GM12801 (cell line): ENCODE data around the gene GPR39.

Source experiments
- CTCF ChIP-seq: IDR thresholded peaks from one replicate; pipeline ENCODE4 v1.5.1; 2011; ENCODE audit warnings: control low read depth; ENCODE audit not compliant: insufficient read length; ENCODE audit errors: extremely low read depth

GPR39 gene

GRCh38 chr2:132617989-132618388, 201.4 kb downstream of the GPR39 start:
- no peak for TF ChIP-seq CTCF

GRCh38 chr2:132618734-132619133, 202.1 kb downstream of the GPR39 start:
- TF ChIP-seq CTCF: no peak

GRCh38 chr2:132620115-132620514, 203.5 kb downstream of the GPR39 start:
- no peak for TF ChIP-seq CTCF

GRCh38 chr2:132621131-132621875, 204.7 kb downstream of the GPR39 start:
- no peak for TF ChIP-seq CTCF

- no peak for TF ChIP-seq CTCF
Measured at GRCh38 chr2:132623096-132623839, 206.7 kb downstream of the GPR39 start.

- no peak for TF ChIP-seq CTCF
Measured at GRCh38 chr2:132627536-132627935, 210.9 kb downstream of the GPR39 start.

GRCh38 chr2:132632000-132632649, 215.5 kb downstream of the GPR39 start:
- no peak for TF ChIP-seq CTCF
